Activated T-helper 2 cell treated with anti-CD3 and anti-CD28 coated beads, Interferon-gamma antibody, Interleukin-2, Interleukin-4, amounts not matched to agents 10 μg/mL and 5 μg/mL and 100 μg/mL, durations not matched to agents 14 hours and 24 hours and 36 hours (primary cell): ENCODE data around the gene C22orf23. TPM values are rescaled to one million over a fixed set of nuclear protein-coding genes. Genes with fewer than 3 reads are reported as not detected.

Experiments
- DNase-seq: peaks from one replicate; pipeline ENCODE4 v3.0.0; 2021; ENCODE audit warnings: low spot score
- H3K27ac Mint-ChIP-seq: one replicate; pipeline ENCODE4 v1.8.0; 2021; ENCODE audit warnings: mixed read lengths
- H3K27me3 Mint-ChIP-seq: one replicate; pipeline ENCODE4 v1.8.0; 2021; ENCODE audit warnings: low read depth, mixed read lengths
- H3K36me3 Mint-ChIP-seq: one replicate; pipeline ENCODE4 v1.8.0; 2021; ENCODE audit warnings: low read depth, mixed read lengths
- H3K4me1 Mint-ChIP-seq: one replicate; pipeline ENCODE4 v1.8.0; 2021; ENCODE audit warnings: low read depth, mixed read lengths
- H3K4me3 Mint-ChIP-seq: one replicate; pipeline ENCODE4 v1.8.0; 2021; ENCODE audit warnings: low read depth, mild to moderate bottlenecking, moderate library complexity, mixed read lengths
- H3K9me3 Mint-ChIP-seq: one replicate; pipeline ENCODE4 v1.8.0; 2021; ENCODE audit warnings: mixed read lengths
- intact Hi-C: fragments of 100-400 bp; cut with micrococcal nuclease; formaldehyde crosslinking; loops from one replicate; pipeline ENCODE4 v1.15.1; 2023
- total RNA-seq: library from RNA; stranded (reverse); gene quantifications from 2 replicates; pipeline ENCODE4 v1.2.3, GENCODE V29; 2022

Gene C22orf23
- total RNA-seq, 1 donor from 2014 or later: not detected

DNA sequence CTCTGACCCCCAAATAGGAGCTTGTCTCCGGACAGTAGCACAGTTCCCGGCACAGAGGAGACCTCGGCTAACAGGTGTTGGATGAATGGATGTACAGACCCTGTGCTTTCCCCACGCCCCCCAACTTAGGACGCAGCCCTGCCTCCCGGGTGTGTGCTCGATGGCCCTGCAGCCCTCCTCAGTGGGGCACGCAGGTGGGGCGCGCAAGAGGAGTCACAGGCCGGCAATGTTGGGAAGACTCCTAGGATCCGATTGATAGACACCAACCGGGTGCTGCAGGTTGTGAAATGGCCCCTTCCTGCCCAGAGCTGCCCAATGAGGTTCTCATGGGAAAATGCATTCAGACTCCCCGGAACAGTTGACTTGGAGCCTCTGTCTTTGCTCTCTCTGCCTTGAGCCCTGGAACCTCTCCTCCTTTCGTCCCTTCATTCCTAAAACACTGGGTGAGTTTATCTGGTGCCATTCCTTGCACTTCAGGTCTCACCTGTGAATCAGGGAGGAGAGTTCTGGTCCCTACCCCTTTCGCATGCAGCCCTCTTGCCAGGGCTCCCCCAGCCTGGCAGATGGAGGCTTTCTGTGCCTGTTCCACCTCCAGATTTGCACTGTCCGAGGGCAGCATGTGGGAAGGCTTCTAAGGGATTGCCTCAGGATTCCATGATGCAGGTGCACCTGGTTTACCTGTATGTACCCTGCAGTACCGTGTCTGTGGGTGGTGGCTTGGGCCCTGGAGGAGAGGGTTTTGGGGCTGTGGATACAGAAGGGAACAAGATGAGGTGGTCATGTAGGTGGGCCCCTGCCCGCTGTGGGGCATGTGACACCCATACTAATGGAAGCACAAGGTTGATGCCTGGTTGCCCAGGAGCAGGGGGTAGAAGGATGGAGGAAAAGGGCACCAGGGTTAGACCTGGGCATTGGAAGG is 46.1 kb downstream of the C22orf23 start:
- Mint-ChIP-seq H3K27me3 (no peaks in the 10 kb centered on the region), H3K27ac (peak overlapping the region; percentile 79), H3K36me3 (no peaks in the 10 kb centered on the region), H3K4me1 (peaks cover 22% of the 10 kb centered on the region), H3K4me3 (peak overlapping the region; percentile 78), H3K9me3 (no peaks in the 10 kb centered on the region)
- DNase-seq: no peak
- intact Hi-C loops: no loop called here

DNA sequence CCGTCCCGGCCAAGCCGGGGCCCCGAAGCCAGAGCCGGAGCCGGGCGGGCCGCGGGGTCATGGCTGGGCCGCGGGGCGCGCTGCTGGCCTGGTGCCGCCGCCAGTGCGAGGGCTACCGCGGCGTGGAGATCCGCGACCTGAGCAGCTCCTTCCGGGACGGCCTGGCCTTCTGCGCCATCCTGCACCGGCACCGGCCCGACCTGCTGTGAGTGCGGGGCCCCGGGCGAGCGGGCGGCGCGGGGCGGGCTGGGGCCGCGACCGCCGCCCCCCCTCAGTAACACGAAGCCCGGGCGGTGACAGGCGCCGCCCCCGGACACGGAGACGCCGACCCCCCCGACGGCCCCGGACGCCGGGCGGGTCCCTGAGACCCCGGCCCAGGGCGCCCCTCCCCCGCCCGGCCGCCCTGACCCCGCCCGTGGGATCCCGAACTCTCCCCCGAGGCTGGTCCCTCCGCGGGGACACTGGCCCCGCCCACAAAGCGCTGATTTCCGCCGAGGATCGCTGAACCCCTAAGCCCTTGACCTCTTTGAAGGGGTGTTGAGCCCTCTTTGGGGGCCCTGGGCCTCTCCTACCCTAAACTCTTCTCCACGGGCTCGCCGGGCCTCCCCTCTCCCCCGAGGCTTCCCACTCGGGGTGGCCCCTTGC is 46.9 kb downstream of the C22orf23 start:
- H3K4me3 Mint-ChIP-seq: peak overlapping the region; percentile 78
- H3K27me3 Mint-ChIP-seq: no peaks in the 10 kb centered on the region
- DNase-seq: peak; percentile 27
- no peaks in the 10 kb centered on the region for H3K36me3 Mint-ChIP-seq
- intact Hi-C loops: no loop called here
- H3K4me1 Mint-ChIP-seq: peaks cover 22% of the 10 kb centered on the region
- no peaks in the 10 kb centered on the region for H3K9me3 Mint-ChIP-seq
- peak overlapping the region; percentile 79 for H3K27ac Mint-ChIP-seq

DNA sequence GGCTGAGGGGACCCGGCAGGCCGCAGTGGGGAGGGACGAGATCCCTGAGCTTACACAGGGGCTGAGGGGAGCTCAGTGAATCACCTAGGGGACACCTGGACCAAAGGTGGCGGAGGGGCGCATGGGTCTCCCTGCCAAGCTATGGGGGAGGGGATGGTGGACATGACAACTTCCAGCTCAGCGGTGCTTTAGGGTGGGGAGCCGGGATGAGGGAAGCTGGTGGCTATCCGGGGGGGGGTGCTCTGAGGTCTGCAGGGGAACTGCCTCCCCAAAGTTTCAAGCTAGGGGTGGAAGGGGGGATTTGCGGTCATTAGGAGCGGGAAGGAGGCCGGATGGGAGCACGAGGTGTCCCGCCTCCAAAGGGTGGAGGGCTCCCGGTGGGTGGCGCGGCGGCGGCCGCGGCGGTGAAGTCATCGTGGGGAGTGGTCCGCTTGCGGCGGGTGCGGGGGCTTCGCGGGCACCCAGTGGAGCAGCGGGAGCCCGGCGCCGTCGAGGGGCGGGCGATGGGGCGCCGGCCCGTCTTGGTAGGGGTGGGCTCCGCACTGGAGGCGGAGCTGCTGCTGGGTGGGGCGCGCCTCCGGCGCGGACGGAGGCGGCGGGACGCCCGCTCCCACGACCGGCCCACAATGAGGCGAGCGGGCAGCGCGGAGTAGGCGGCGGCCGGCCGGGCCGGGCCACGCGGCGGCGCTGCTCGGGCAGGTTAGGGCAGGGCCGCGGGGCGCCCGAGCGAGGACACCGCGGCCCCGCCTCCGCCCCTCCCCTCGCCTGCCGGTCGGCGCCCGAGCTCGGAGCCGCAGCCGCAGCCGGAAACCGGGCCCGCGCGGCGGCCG is 47.7 kb downstream of the C22orf23 start, which contains the start of gene MICALL1:
Gene MICALL1 (plus strand): TSS at position 764 of the 830 bp plus-strand sequence. CDS start 126 bp downstream, outside the sequence.
- no peaks in the 10 kb centered on the region for H3K36me3 Mint-ChIP-seq
- intact Hi-C loops: no loop called here
- peak; percentile 65 for DNase-seq
- H3K27ac Mint-ChIP-seq: peak within 1 kb of the TSS; percentile 79
- H3K4me1 Mint-ChIP-seq: peaks cover 22% of the 10 kb centered on the region
- peak within 1 kb of the TSS; percentile 78 for H3K4me3 Mint-ChIP-seq
- no peaks in the 10 kb centered on the region for H3K9me3 Mint-ChIP-seq
- H3K27me3 Mint-ChIP-seq: no peaks in the 10 kb centered on the region

DNA sequence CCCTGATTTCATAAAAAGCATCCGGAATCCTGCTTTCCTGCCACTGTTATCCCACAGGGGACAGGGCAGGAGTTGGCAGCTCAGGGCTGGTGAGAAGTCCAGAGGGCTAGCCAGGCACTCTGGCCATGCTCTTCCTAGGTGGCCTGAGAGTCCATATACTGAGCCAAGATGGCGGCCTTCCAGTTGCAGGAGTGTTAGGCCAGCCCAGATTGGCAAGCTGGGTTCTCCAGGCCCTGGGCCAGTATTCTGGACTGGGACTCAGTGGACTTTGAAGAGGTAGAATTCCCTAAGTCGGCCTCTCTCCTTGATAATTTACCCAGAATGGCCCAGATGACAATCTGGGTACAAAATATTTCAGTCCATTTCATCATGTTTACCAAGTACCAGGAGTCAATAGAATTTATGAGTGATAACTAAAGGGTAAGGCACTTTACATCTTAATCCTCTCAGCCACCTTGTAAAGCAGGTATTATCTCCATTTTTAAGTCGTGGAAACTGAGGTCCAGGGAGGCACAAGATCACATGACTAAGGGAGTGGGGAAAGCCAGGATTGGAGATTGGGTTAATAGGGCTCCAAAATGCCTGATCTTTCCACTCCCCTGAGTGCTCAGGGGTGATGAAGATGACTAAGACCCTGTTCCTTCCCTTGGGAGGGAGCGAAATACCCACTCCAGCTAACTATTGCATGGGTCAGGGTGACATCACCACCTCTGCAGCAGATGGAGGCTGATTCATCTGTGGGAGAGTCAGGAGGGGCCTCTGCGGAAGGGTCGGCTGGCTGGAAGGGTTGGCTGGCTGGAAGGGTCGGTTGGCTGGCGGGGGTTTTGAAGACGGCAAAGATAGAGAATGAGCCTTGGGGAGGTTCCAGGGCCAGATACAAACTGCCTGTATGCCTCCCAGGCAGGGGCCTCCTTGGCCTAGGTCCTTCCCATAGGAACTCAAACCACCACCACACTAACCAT is 48.5 kb downstream of the C22orf23 start:
- H3K27me3 Mint-ChIP-seq: no peaks in the 10 kb centered on the region
- no peaks in the 10 kb centered on the region for H3K9me3 Mint-ChIP-seq
- no peaks in the 10 kb centered on the region for H3K36me3 Mint-ChIP-seq
- intact Hi-C loops: no loop called here
- peak overlapping the region; percentile 77 for H3K4me3 Mint-ChIP-seq
- peak overlapping the region; percentile 77 for H3K27ac Mint-ChIP-seq
- DNase-seq: no peak
- peaks cover 22% of the 10 kb centered on the region for H3K4me1 Mint-ChIP-seq

DNA sequence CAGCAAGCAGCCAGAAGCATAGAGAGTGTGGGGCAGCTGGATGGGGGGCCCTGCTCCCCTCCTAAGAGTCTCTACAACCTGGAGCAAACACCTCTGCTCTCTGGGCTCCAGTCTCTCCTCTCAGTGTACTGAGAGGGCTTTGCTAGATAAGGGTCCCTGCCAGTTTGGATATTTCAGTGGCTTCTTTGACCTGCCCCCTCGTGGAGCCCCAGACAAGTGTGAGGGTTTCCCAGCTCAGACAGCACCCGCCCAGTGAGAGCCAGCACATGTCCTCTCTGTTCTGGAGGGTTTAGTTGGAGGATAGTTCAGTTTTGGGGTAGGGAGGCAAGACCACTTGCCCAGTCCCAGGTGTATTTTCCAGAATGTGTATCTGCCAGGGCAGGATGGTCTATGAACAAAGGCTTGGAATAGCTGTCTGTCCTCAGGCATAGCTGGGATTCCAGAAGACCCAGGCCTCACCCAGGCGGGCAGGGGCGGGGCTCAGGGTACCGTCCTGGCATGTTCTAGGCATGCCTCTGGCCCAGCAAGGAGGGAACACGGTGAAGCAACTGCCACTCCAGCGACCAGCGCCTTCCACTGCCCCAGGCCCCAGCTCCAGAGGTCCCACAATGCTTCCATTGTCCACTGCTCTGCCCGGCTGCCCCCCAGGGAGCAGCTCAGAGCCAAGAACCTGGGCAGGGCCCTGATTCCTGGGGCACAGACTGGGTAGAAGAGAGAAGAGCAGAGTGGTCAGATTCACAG is 54.8 kb downstream of the C22orf23 start:
- no peak for DNase-seq
- intact Hi-C loops: loop anchor here (5.0 kb wide), 1 partner anchor 56 kb away; the partner anchor contains the start of gene ANKRD54
- peaks cover 16% of the 10 kb centered on the region for H3K4me1 Mint-ChIP-seq
- no peaks in the 10 kb centered on the region for H3K9me3 Mint-ChIP-seq
- H3K4me3 Mint-ChIP-seq: no peak overlapping the region
- no peaks in the 10 kb centered on the region for H3K36me3 Mint-ChIP-seq
- no peak overlapping the region for H3K27ac Mint-ChIP-seq
- no peaks in the 10 kb centered on the region for H3K27me3 Mint-ChIP-seq

DNA sequence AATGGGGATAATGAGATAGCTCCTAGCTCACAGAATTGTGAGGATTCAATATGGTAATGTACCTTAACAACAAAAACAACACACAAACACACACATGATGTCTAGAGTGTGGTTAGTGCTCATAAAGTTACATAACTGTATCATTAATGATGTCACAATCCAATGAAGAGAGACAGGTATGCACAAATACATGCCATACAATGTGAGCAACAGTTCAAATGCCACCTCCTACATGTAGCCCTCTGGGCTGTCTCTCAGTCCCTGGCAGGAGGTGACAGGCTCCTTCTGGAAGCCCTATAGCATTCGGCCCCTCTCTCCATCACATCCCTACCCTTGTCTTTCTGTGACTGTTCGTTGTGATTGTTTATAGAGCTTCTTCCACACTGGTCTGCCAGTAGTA is 55.6 kb downstream of the C22orf23 start:
- Mint-ChIP-seq H3K36me3 (no peaks in the 10 kb centered on the region), H3K27ac (no peak overlapping the region), H3K9me3 (no peaks in the 10 kb centered on the region), H3K4me1 (peaks cover 16% of the 10 kb centered on the region), H3K27me3 (no peaks in the 10 kb centered on the region), H3K4me3 (no peak overlapping the region)
- DNase-seq: no peak
- intact Hi-C loops: loop anchor here (5.0 kb wide), 1 partner anchor 56 kb away; the partner anchor contains the start of gene ANKRD54

DNA sequence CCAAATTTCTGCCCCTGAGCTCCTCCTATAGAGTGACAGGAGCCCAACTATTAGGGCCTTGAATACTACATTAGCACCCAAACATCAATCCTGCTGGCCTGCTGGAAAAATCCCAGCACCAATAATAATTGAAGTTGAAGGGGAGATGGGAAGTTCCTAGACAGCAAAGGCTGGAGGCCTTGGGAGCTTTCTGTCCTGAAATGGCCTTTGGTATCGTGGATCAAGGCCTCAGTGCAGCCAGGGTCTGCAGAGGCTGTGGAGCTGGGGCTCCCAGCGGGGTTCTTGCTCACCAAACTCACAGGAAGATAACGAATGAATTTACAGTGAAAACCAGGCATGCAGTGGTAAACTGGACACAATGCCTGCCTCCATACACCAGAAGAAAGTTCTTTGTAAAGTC is 56.5 kb downstream of the C22orf23 start:
- peaks cover 1% of the 10 kb centered on the region for H3K36me3 Mint-ChIP-seq
- no peak overlapping the region for H3K4me3 Mint-ChIP-seq
- no peaks in the 10 kb centered on the region for H3K27me3 Mint-ChIP-seq

DNA sequence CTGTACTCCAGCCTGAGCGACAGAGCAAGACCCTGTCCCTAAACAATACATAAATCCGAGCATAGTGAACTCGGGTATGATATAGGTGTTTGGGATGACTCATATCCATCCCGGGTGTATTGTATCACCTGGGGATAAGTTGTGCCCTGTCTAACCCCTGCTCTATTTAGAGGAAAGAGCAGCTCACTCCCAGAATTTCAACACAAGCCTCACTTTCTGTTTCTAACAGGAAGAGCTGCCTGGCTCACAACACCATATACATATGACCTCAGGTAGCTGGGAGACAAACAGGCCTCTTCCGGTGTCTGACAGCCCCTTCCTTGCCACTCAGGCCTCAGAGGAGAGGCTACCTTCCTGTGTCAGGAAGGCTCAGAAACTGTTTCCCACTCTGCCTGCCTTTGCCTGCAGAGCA is 57.2 kb downstream of the C22orf23 start:
- Mint-ChIP-seq H3K4me3 (peak overlapping the region; percentile 15), H3K9me3 (no peaks in the 10 kb centered on the region), H3K36me3 (peaks cover 9% of the 10 kb centered on the region), H3K27me3 (no peaks in the 10 kb centered on the region), H3K4me1 (peaks cover 16% of the 10 kb centered on the region), H3K27ac (peak overlapping the region; percentile 89)
- peak; percentile 42 for DNase-seq
- intact Hi-C loops: loop anchor here (5.0 kb wide), 1 partner anchor 54 kb away; the partner anchor contains the start of gene ANKRD54

More for the DNA sequence above, 56.5 kb downstream of the C22orf23 start:
- Mint-ChIP-seq H3K9me3 (no peaks in the 10 kb centered on the region), H3K4me1 (peaks cover 16% of the 10 kb centered on the region), H3K27ac (peak overlapping the region; percentile 89)
- intact Hi-C loops: loop anchor here (5.0 kb wide), 1 partner anchor 55 kb away; the partner anchor contains the start of gene ANKRD54
- no peak for DNase-seq

DNA sequence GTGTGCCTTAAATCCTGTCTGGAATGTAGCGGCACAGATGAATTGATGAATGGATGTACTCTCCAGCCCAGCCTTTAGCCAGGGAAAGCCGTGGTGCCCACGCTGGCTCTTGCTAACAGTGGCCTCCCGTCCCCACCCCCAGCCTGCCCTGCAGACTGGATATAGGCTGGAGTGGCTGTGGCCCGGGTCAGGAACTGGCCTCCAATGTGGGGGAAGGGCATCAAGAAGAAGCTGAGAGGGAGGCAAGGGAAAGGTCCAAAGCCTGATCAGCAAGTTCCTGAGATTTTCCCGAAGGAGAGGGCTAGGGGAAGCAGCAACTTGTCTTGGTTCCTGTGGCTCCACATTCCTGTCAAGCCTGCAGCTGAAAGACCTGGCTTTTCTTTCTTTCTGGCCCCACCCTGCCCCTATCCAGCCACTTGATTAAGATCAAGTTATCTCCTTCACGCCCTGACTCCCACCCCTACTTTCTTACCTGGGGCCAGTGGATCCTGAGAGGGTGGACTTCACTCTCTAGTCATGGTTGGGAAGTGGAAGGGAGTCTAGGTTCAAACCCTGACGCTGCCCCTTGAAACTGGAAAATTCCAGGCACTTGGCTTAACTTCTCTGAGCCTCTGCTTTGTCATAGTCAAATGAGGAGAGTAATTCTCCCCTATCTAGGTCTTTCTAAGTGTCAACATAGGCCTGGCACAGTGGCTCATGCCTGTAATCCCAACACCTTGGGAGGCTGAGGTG is 58.3 kb downstream of the C22orf23 start:
- peaks cover 16% of the 10 kb centered on the region for H3K4me1 Mint-ChIP-seq
- no peaks in the 10 kb centered on the region for H3K27me3 Mint-ChIP-seq
- peaks cover 12% of the 10 kb centered on the region for H3K36me3 Mint-ChIP-seq
- H3K4me3 Mint-ChIP-seq: no peak overlapping the region
- H3K27ac Mint-ChIP-seq: peak overlapping the region; percentile 51
- intact Hi-C loops: loop anchor here (5.0 kb wide), 1 partner anchor 53 kb away; the partner anchor contains the start of gene ANKRD54
- H3K9me3 Mint-ChIP-seq: no peaks in the 10 kb centered on the region
- no peak for DNase-seq

DNA sequence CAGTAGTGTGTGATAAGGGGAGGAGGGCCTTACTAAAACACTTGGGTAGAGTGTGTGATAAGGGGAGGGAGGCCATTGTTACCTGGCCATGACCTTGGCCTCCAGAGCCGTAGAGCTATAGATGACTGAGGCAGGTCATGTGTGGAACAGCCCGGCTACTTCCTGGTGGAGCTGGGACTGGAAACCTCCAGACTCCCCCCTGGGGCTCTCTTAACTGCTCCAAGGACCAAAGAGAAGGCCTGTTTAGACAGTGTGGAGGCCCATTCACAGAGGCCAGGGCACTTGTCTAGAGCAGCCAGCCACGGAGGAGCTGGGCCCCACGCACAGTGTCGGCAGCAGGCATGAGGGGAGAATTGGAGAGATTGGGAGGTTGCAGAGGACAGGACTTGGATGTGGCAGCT is 59.8 kb downstream of the C22orf23 start:
- H3K27me3 Mint-ChIP-seq: no peaks in the 10 kb centered on the region
- H3K36me3 Mint-ChIP-seq: peaks cover 24% of the 10 kb centered on the region
- DNase-seq: no peak
- intact Hi-C loops: no loop called here
- no peak overlapping the region for H3K4me3 Mint-ChIP-seq
- no peaks in the 10 kb centered on the region for H3K9me3 Mint-ChIP-seq
- H3K4me1 Mint-ChIP-seq: peaks cover 16% of the 10 kb centered on the region
- H3K27ac Mint-ChIP-seq: peak overlapping the region; percentile 54
